ENCODE data around the gene CROCC2. TPM values are rescaled to one million over a fixed set of nuclear protein-coding genes. Genes with fewer than 3 reads are reported as not detected.

The CROCC2 gene
- total RNA-seq, 1 experiment from 2014 or later = not detected

- ChIA-PET POLR2A (no interaction called here), CTCF (no interaction called here), RAD21 (ENCODE audit: low non-redundant PET in 1 of 2, low total read pairs in 2 of 2, uncharacterized antibody in 2 of 2, unreplicated experiment in 2 of 2) (interaction anchor here in 1 of 2 experiments (0.6 kb wide), 1 partner anchor 10 kb away, joined by 4 read pairs; no protein-coding TSS in a partner anchor)
- H3K9me2 ChIP-seq (ENCODE audit: insufficient read depth) = no peaks in the 10 kb centered on the region
- H2AFZ ChIP-seq (ENCODE audit: low read depth, low read length, poor library complexity, severe bottlenecking) = no peak overlapping the region
- H3K27ac ChIP-seq (ENCODE audit: low read depth, low read length) = no peak overlapping the region
- H3K36me3 ChIP-seq (ENCODE audit: control insufficient read depth in 1 of 2, insufficient read depth in 2 of 2, low read length in 2 of 2) = no peaks in the 10 kb centered on the region
- ATAC-seq (no peak), DNase-seq (ENCODE audit: low read depth, low spot score) (no peak)
- no peak overlapping the region for H3K4me3 ChIP-seq (replicated peaks in 1 of 2; ENCODE audit: low read depth in 1 of 2, low read length in 2 of 2)
- no peaks in the 10 kb centered on the region for H3K79me2 ChIP-seq (ENCODE audit: insufficient read depth, low read length)
- intact Hi-C loops (cut with micrococcal nuclease) = no loop called here
- H4K20me1 ChIP-seq (ENCODE audit: insufficient read depth) = no peaks in the 10 kb centered on the region
- TF ChIP-seq FOSL1 (IDR thresholded peaks at IDR 0.05; ENCODE audit: low read depth) (no peak), ZFX (IDR thresholded peaks at IDR 0.05) (no peak), EGR1 (IDR thresholded peaks at IDR 0.05; ENCODE audit: low read depth) (no peak), YY1 (IDR thresholded peaks at IDR 0.05; ENCODE audit: extremely low read depth, insufficient replicate concordance, low read depth, low read length) (no peak), CBX3 (IDR thresholded peaks at IDR 0.05; ENCODE audit: low read depth) (no peak), CEBPB (IDR thresholded peaks at IDR 0.05; ENCODE audit: low read depth) (no peak), POLR2A (IDR thresholded peaks at IDR 0.05; ENCODE audit: borderline replicate concordance, extremely low read depth, insufficient read depth, insufficient read length) (no peak), SIN3A (IDR thresholded peaks at IDR 0.05; ENCODE audit: low read depth) (no peak), POLR2AphosphoS5 (IDR thresholded peaks at IDR 0.05; ENCODE audit: low read depth, low read length) (no peak), CTCF (IDR thresholded peaks at IDR 0.05 in 2 of 3, conservative IDR thresholded peaks at IDR 0.05 in 1 of 3; ENCODE audit: borderline replicate concordance in 1 of 3, insufficient read depth in 1 of 3, low read depth in 2 of 3, low read length in 2 of 3) (no peak), TCF7L2 (IDR thresholded peaks at IDR 0.05; ENCODE audit: borderline replicate concordance, extremely low read depth, insufficient read depth, insufficient read length) (no peak), EZH2phosphoT487 (IDR thresholded peaks at IDR 0.05; ENCODE audit: borderline replicate concordance) (no peak), RAD21 (IDR thresholded peaks at IDR 0.05; ENCODE audit: low read depth) (no peak)
- no peak overlapping the region for H3K9ac ChIP-seq (ENCODE audit: low read length)
- H3K4me2 ChIP-seq (ENCODE audit: low read length) = no peak overlapping the region
- no TSS peak for BruUV-seq (replicated peaks)
- 0 out of 2 replicates have a peak, but pooled peaks cover 3% of the 10 kb centered on the region for H3K27me3 ChIP-seq (ENCODE audit: insufficient read depth, low read length)
- H3K9me3 ChIP-seq (ENCODE audit: control insufficient read depth in 1 of 2, insufficient read depth in 1 of 2, low read depth in 1 of 2, low read length in 2 of 2) = no peaks in the 10 kb centered on the region
- H3K4me1 ChIP-seq (ENCODE audit: control insufficient read depth in 1 of 2, insufficient read depth in 2 of 2, low read length in 2 of 2) = peaks cover 33 to 58% of the 10 kb centered on the region in 2 experiments
Measured at GRCh38 chr2:240892356-240892755, 13.8 kb upstream of the CROCC2 start.
